ENCODE results near the gene DGKD. TPM values are rescaled to one million over a fixed set of nuclear protein-coding genes. Genes with fewer than 3 reads are reported as not detected.

The DGKD gene
- total and polyA plus RNA-seq, 9 of the 15 experiments (the other 6 are each of a cell fraction or from before 2014, with no cell fraction given): 0.52 to 29.5 (median 10.6) TPM

DNA sequence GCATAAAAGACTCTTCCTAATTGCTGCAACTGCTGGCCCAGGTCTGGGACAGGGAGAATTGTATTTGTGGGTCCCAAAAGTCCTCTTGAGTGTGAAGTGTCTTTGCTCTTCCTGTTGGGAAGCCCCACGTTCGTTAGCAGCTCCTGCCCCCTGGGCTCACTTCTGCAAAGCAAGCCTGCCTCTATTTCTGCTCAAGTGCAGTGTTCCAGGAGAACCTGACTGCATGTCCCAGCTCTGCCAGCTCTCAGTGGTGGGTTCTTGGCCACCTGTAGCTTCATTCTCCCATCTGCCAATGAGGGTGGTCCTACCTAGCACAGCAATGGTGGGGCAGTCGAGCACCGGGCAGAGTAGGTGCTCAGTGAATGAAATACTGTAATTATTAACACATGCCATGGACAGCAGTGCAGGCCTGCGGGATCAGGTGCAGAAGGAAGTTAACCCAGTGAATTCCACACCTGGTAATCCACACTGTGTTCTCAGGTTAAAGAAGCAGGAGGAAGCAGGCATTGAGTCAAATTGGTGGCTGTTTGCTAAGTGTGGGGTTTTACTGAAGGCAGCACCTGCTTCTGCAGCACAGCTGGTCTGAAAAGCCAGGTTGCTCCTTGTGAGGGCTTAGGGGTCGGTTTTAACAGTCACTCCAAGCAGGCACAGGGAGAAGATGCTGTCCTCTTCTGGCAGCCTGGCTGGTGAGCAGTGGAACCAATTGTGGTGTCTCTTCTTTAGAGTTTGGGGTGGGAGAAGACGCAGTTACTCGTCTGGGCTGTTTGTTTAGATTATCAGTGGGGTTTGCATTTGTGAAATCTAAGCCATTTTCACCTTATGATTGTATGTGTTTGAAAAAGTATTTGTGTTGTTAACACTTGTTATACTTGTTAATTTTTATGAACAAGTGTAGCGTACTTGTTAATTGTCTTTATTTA is 54.3 kb downstream of the DGKD start (continued):
- TF ChIP-seq TFAM (CRISPR knock-in tag; conservative IDR thresholded peaks at IDR 0.05): no peak
- no peak for TF ChIP-seq SIRT6 (IDR thresholded peaks at IDR 0.05; ENCODE audit: low read depth, low read length)
- TF ChIP-seq HSF4 (CRISPR knock-in tag; IDR thresholded peaks at IDR 0.05; ENCODE audit: borderline replicate concordance): no peak

DNA sequence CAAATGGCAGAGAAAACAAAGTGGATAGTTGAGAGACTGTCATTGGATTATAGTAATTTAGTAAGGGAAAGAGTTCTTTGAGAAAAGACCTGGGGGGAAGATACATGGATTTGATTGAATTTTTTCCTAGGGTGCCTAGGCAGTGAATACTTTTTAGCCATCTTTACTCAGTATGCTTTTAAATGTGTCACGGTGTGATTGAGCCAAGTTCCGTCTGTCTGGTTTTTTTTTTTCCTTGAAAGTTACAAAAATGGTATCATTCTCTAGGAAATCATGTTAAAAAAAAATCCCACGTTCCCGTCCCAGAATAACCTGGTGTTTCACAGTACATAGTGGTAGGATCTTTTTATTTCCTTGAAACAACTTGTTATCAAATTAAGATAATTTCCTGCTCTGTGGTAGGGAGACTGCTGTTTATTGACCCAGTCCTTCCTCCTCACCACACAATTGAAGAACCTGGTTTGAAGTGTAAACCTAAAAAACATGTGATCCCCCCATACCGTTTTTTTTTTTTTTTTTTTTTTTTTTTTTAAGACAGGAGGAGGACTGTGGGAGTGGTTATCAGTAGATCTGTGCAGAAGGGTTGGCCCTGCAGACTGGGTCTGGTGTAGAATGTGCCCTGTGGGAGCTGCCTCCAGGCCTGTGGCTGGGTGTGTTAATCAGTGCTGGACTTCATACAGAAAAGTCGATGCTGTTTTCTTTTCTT is 55.1 kb downstream of the DGKD start:
- no peak for TF ChIP-seq KAT8 (IDR thresholded peaks at IDR 0.05; ENCODE audit: low read depth)
- peak; percentile 67; the same call in 1 of the 2 replicates for TF ChIP-seq ZNF384 (IDR thresholded peaks at IDR 0.05; ENCODE audit: low read depth, low read length)
- TF ChIP-seq PCBP1 (IDR thresholded peaks at IDR 0.05; ENCODE audit: low read depth, low read length, poor library complexity, severe bottlenecking): no peak
- peak; percentile 31 for TF ChIP-seq CBFA2T3 (IDR thresholded peaks at IDR 0.05)
- DNase-seq (ENCODE audit: extremely low read depth in 1 of 4, low spot score in 3 of 4) (peak; percentile 18 to 43 (median 32)), ATAC-seq (peak; percentile 85), FAIRE-seq (peak; percentile 65)
- CTCF ChIA-PET (ENCODE audit: low intra/inter-chr PET ratio): no interaction called here
- intact Hi-C loops (cut with micrococcal nuclease) (no loop called here), in situ Hi-C loops (cut with MboI) (no loop called here)
- H4K20me1 ChIP-seq (replicated peaks; ENCODE audit: control insufficient read depth, insufficient read depth, low read length): no peaks in the 10 kb centered on the region
- no peaks in the 10 kb centered on the region for H3K27me3 ChIP-seq (ENCODE audit: control insufficient read depth in 2 of 2, insufficient read depth in 2 of 2, low read length in 2 of 2)
- H3K9me3 ChIP-seq (replicated peaks; ENCODE audit: control insufficient read depth, insufficient read depth, low read depth, low read length): peaks cover 2% of the 10 kb centered on the region; the same call in 1 of the 2 replicates
- H3K27ac ChIP-seq (ENCODE audit: extremely low read depth, low read depth, low read length): no peak overlapping the region
- peaks cover 7 to 12% of the 10 kb centered on the region in 2 experiments; a peak in 3 of 5 replicates for H3K4me1 ChIP-seq (replicated peaks in 1 of 2; ENCODE audit: control insufficient read depth in 2 of 2, insufficient read depth in 2 of 2, low read length in 2 of 2)
- 2% methylated on average over 6 of the region's 6 CpGs for WGBS (ENCODE audit: insufficient coverage, low coverage, missing lambda C conversion rate)
- H3K9ac ChIP-seq (ENCODE audit: insufficient read depth in 1 of 2, low read depth in 2 of 2, low read length in 2 of 2): no peak overlapping the region
- H3K36me3 ChIP-seq (ENCODE audit: control insufficient read depth, insufficient read depth, low read length): peaks cover 7% of the 10 kb centered on the region; the same call in 2 of the 3 replicates
- peaks cover 4% of the 10 kb centered on the region; the same call in 1 of the 3 replicates for H3K79me2 ChIP-seq (ENCODE audit: control insufficient read depth, insufficient read depth, low read length)
- BruUV-seq (replicated peaks): no TSS peak
- no peaks in the 10 kb centered on the region for H3K9me1 ChIP-seq (ENCODE audit: control insufficient read depth, insufficient read depth, low read length)
- no peak overlapping the region for H3K4me3 ChIP-seq
- POLR2A ChIA-PET: no interaction called here
- H3K4me2 ChIP-seq (ENCODE audit: insufficient read depth, low read length): no peak overlapping the region
- no peak overlapping the region for H2AFZ ChIP-seq (ENCODE audit: low read depth, low read length)
